WTC11 (cell line): ENCODE data around the gene IQCK. TPM values are rescaled to one million over a fixed set of nuclear protein-coding genes. Genes with fewer than 3 reads are reported as not detected.

ENCODE experiments used
- ATAC-seq: fragments of 200-7000 bp; cut with Tn5 transposase; 2 replicates; pipeline ENCODE4 v1.10.0; 2021; ENCODE audit warnings: mild to moderate bottlenecking, moderate library complexity
- CTCF ChIA-PET: fragments of 300-600 bp; sonication (Branson Sonifier 250); formaldehyde crosslinking; loops from one replicate; lab custom pipeline; 2021; ENCODE audit warnings: antibody characterized with exemption; lab: Charles Lee
- POLR2A ChIA-PET: fragments of 350-600 bp; sonication (Branson Sonifier 250); formaldehyde crosslinking; loops from one replicate; lab custom pipeline; 2021; ENCODE audit warnings: antibody characterized with exemption; lab: Charles Lee
- DNase-seq: peaks from one replicate; pipeline ENCODE4 v3.0.0; 2021; ENCODE audit warnings: low spot score
- H3K27ac Mint-ChIP-seq: 2 replicates; pipeline ENCODE4 v1.8.0; 2021; ENCODE audit warnings: mixed read lengths
- H3K27me3 Mint-ChIP-seq: 2 replicates; pipeline ENCODE4 v1.8.0; 2021; ENCODE audit warnings: low read depth, mild to moderate bottlenecking, moderate library complexity, mixed read lengths
- H3K36me3 Mint-ChIP-seq: 2 replicates; pipeline ENCODE4 v1.8.0; 2021; ENCODE audit warnings: mixed read lengths
- H3K4me1 Mint-ChIP-seq: 2 replicates; pipeline ENCODE4 v1.8.0; 2022; ENCODE audit warnings: mixed read lengths
- H3K4me3 Mint-ChIP-seq: 2 replicates; pipeline ENCODE4 v1.8.0; 2021; ENCODE audit warnings: mild to moderate bottlenecking, moderate library complexity, mixed read lengths
- H3K9me3 Mint-ChIP-seq: 2 replicates; pipeline ENCODE4 v1.8.0; 2021; ENCODE audit warnings: mixed read lengths
- ATF1 ChIP-seq: sonication (generic); formaldehyde crosslinking; IDR thresholded peaks from 2 replicates; pipeline ENCODE4 v1.8.1; 2023; ENCODE audit warnings: mild to moderate bottlenecking, moderate library complexity, missing genetic modification reagents
- ESRRA ChIP-seq: sonication (generic); formaldehyde crosslinking; IDR thresholded peaks from 2 replicates; pipeline ENCODE4 v1.8.1; 2022; ENCODE audit warnings: mild to moderate bottlenecking, missing genetic modification reagents, borderline replicate concordance
- FOXK1 ChIP-seq: sonication (generic); formaldehyde crosslinking; IDR thresholded peaks from 2 replicates; pipeline ENCODE4 v1.8.0; 2022; ENCODE audit warnings: mild to moderate bottlenecking, moderate library complexity, missing genetic modification reagents
- GRHL2 ChIP-seq: fragments of 250-450 bp; sonication (Bioruptor Pico); IDR thresholded peaks from 2 replicates; pipeline ENCODE4 v1.8.0; 2022; ENCODE audit warnings: mild to moderate bottlenecking, moderate library complexity; ENCODE audit not compliant: insufficient replicate concordance, severe bottlenecking
- MXD4 ChIP-seq: fragments of 250-450 bp; sonication (Bioruptor Pico); IDR thresholded peaks from 2 replicates; pipeline ENCODE4 v1.8.0; 2021; ENCODE audit warnings: mild to moderate bottlenecking, moderate library complexity, borderline replicate concordance
- MYBL2 ChIP-seq: sonication (generic); formaldehyde crosslinking; IDR thresholded peaks from 2 replicates; pipeline ENCODE4 v1.8.1; 2023; ENCODE audit warnings: mild to moderate bottlenecking, moderate library complexity, missing genetic modification reagents
- NR1H2 ChIP-seq: sonication (generic); formaldehyde crosslinking; IDR thresholded peaks from 2 replicates; pipeline ENCODE4 v1.9.0; 2021; ENCODE audit warnings: mild to moderate bottlenecking, moderate library complexity, missing genetic modification reagents
- NR2C2 ChIP-seq: sonication (generic); formaldehyde crosslinking; IDR thresholded peaks from 2 replicates; pipeline ENCODE4 v1.8.0; 2022; ENCODE audit warnings: mild to moderate bottlenecking, missing genetic modification reagents
- SOX15 ChIP-seq: fragments of 250-450 bp; sonication (Bioruptor Pico); IDR thresholded peaks from 2 replicates; pipeline ENCODE4 v1.9.0; 2021; ENCODE audit warnings: mild to moderate bottlenecking
- TEAD4 ChIP-seq: sonication (generic); formaldehyde crosslinking; IDR thresholded peaks from 2 replicates; pipeline ENCODE4 v1.8.0; 2022; ENCODE audit warnings: mild to moderate bottlenecking, missing genetic modification reagents
- ZNF121 ChIP-seq: sonication (generic); formaldehyde crosslinking; IDR thresholded peaks from 2 replicates; pipeline ENCODE4 v1.8.0; 2023; ENCODE audit warnings: missing genetic modification reagents
- ZNF317 ChIP-seq: sonication (generic); formaldehyde crosslinking; IDR thresholded peaks from 2 replicates; pipeline ENCODE4 v1.8.1; 2023; ENCODE audit warnings: low read depth, mild to moderate bottlenecking, moderate library complexity, missing genetic modification reagents, borderline replicate concordance
- ZNF671 ChIP-seq: fragments of 250-450 bp; sonication (Bioruptor Pico); IDR thresholded peaks from 2 replicates; pipeline ENCODE4 v1.8.0; 2021; ENCODE audit warnings: mild to moderate bottlenecking
- total RNA-seq: library from RNA; stranded (reverse); gene quantifications from 3 replicates; pipeline ENCODE4 v1.2.3, GENCODE V29; 2021
- TF ChIP-seq, protein P1 (sequence below): sonication (generic); formaldehyde crosslinking; IDR thresholded peaks from 2 replicates; pipeline ENCODE4 v1.8.1; 2023; ENCODE audit warnings: mild to moderate bottlenecking, missing genetic modification reagents
- TF ChIP-seq, protein P2 (sequence below): fragments of 250-450 bp; sonication (Bioruptor Pico); IDR thresholded peaks from 2 replicates; pipeline ENCODE4 v1.8.0; 2021; ENCODE audit warnings: mild to moderate bottlenecking
- TF ChIP-seq, protein P3 (sequence below): fragments of 250-450 bp; sonication (Bioruptor Pico); IDR thresholded peaks from 2 replicates; pipeline ENCODE4 v2.1.2; 2022; ENCODE audit warnings: mild to moderate bottlenecking, moderate library complexity
- TF ChIP-seq, protein P4 (sequence below): fragments of 250-450 bp; sonication (Bioruptor Pico); IDR thresholded peaks from 2 replicates; pipeline ENCODE4 v1.9.0; 2021; ENCODE audit warnings: mild to moderate bottlenecking, borderline replicate concordance
- TF ChIP-seq, protein P5 (sequence below): fragments of 250-450 bp; sonication (Bioruptor Pico); conservative IDR thresholded peaks from 2 replicates; pipeline ENCODE4 v1.9.0; 2021; ENCODE audit warnings: mild to moderate bottlenecking
- TF ChIP-seq, protein P6 (sequence below): sonication (generic); formaldehyde crosslinking; conservative IDR thresholded peaks from 2 replicates; pipeline ENCODE4 v1.8.1; 2023; ENCODE audit warnings: mild to moderate bottlenecking, low read depth, missing genetic modification reagents, moderate library complexity

The IQCK gene
- total RNA-seq, 1 experiment from 2014 or later: 5.8 TPM

DNA sequence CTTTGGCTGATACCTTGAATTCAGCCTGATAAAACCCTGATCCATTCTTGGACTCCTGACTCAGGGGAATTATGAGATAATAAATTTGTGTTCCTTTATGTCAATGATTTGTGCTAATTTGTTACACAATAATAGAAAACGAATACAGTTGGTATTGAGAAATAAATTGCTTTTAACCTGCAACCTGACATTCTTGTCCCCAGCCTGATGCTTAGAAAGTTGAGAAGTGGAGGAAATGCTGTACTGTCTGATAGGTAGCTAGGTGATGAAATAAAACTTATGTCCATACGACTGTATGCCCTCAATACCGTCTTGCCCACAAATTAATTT lies 10.5 kb downstream of the IQCK start:
- Mint-ChIP-seq H3K4me1 (peaks cover 6% of the 10 kb centered on the region), H3K36me3 (peaks cover 5% of the 10 kb centered on the region), H3K4me3 (no peak overlapping the region), H3K27ac (no peak overlapping the region), H3K9me3 (no peaks in the 10 kb centered on the region), H3K27me3 (no peaks in the 10 kb centered on the region)
- no peak for ATAC-seq
- ChIA-PET CTCF (no interaction called here), POLR2A (interaction anchor here (1.4 kb wide), 1 partner anchor 154 kb away, joined by 3 read pairs; no protein-coding TSS in a partner anchor)
- DNase-seq: no peak
- no peak for TF ChIP-seq MXD4 (CRISPR knock-in tag)
- no peak for TF ChIP-seq ESRRA
- TF ChIP-seq, protein P1, sequence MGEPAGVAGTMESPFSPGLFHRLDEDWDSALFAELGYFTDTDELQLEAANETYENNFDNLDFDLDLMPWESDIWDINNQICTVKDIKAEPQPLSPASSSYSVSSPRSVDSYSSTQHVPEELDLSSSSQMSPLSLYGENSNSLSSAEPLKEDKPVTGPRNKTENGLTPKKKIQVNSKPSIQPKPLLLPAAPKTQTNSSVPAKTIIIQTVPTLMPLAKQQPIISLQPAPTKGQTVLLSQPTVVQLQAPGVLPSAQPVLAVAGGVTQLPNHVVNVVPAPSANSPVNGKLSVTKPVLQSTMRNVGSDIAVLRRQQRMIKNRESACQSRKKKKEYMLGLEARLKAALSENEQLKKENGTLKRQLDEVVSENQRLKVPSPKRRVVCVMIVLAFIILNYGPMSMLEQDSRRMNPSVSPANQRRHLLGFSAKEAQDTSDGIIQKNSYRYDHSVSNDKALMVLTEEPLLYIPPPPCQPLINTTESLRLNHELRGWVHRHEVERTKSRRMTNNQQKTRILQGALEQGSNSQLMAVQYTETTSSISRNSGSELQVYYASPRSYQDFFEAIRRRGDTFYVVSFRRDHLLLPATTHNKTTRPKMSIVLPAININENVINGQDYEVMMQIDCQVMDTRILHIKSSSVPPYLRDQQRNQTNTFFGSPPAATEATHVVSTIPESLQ (CRISPR knock-in tag): no peak
- TF ChIP-seq ZNF671 (CRISPR knock-in tag): no peak
- TF ChIP-seq ATF1 (CRISPR knock-in tag): no peak
- TF ChIP-seq, protein P2, sequence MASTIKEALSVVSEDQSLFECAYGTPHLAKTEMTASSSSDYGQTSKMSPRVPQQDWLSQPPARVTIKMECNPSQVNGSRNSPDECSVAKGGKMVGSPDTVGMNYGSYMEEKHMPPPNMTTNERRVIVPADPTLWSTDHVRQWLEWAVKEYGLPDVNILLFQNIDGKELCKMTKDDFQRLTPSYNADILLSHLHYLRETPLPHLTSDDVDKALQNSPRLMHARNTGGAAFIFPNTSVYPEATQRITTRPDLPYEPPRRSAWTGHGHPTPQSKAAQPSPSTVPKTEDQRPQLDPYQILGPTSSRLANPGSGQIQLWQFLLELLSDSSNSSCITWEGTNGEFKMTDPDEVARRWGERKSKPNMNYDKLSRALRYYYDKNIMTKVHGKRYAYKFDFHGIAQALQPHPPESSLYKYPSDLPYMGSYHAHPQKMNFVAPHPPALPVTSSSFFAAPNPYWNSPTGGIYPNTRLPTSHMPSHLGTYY: no peak
- no peak for TF ChIP-seq SOX15 (CRISPR knock-in tag)
- TF ChIP-seq, protein P3, sequence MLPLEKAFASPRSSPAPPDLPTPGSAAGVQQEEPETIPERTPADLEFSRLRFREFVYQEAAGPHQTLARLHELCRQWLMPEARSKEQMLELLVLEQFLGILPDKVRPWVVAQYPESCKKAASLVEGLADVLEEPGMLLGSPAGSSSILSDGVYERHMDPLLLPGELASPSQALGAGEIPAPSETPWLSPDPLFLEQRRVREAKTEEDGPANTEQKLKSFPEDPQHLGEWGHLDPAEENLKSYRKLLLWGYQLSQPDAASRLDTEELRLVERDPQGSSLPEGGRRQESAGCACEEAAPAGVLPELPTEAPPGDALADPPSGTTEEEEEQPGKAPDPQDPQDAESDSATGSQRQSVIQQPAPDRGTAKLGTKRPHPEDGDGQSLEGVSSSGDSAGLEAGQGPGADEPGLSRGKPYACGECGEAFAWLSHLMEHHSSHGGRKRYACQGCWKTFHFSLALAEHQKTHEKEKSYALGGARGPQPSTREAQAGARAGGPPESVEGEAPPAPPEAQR (CRISPR knock-in tag): no peak

DNA sequence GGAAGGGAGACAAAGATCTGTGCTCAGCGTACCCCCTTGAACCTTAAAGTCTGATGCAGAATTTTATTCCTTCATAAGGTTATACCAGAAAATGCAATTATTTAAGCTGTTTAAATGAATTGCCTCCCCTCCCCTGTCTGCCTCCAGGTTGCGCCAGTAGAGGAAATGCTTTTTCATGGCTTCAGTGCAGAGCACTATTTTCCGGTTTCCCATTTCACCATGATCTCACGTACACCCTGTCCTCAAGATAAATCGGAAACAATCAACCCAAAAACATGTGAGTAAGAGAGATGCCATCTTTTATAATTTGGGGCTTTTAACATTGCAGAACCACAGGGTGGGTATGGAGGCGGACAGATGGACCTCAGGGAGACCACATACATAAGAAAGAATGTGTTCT lies 15.5 kb downstream of the IQCK start:
- POLR2A ChIA-PET: no interaction called here
- no peak for TF ChIP-seq NR2C2
- TF ChIP-seq, protein P4, sequence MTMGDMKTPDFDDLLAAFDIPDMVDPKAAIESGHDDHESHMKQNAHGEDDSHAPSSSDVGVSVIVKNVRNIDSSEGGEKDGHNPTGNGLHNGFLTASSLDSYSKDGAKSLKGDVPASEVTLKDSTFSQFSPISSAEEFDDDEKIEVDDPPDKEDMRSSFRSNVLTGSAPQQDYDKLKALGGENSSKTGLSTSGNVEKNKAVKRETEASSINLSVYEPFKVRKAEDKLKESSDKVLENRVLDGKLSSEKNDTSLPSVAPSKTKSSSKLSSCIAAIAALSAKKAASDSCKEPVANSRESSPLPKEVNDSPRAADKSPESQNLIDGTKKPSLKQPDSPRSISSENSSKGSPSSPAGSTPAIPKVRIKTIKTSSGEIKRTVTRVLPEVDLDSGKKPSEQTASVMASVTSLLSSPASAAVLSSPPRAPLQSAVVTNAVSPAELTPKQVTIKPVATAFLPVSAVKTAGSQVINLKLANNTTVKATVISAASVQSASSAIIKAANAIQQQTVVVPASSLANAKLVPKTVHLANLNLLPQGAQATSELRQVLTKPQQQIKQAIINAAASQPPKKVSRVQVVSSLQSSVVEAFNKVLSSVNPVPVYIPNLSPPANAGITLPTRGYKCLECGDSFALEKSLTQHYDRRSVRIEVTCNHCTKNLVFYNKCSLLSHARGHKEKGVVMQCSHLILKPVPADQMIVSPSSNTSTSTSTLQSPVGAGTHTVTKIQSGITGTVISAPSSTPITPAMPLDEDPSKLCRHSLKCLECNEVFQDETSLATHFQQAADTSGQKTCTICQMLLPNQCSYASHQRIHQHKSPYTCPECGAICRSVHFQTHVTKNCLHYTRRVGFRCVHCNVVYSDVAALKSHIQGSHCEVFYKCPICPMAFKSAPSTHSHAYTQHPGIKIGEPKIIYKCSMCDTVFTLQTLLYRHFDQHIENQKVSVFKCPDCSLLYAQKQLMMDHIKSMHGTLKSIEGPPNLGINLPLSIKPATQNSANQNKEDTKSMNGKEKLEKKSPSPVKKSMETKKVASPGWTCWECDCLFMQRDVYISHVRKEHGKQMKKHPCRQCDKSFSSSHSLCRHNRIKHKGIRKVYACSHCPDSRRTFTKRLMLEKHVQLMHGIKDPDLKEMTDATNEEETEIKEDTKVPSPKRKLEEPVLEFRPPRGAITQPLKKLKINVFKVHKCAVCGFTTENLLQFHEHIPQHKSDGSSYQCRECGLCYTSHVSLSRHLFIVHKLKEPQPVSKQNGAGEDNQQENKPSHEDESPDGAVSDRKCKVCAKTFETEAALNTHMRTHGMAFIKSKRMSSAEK (CRISPR knock-in tag): no peak
- TF ChIP-seq, protein P3 (CRISPR knock-in tag): no peak
- TF ChIP-seq TEAD4 (CRISPR knock-in tag): no peak
- TF ChIP-seq NR1H2 (CRISPR knock-in tag): no peak
- TF ChIP-seq, protein P5, sequence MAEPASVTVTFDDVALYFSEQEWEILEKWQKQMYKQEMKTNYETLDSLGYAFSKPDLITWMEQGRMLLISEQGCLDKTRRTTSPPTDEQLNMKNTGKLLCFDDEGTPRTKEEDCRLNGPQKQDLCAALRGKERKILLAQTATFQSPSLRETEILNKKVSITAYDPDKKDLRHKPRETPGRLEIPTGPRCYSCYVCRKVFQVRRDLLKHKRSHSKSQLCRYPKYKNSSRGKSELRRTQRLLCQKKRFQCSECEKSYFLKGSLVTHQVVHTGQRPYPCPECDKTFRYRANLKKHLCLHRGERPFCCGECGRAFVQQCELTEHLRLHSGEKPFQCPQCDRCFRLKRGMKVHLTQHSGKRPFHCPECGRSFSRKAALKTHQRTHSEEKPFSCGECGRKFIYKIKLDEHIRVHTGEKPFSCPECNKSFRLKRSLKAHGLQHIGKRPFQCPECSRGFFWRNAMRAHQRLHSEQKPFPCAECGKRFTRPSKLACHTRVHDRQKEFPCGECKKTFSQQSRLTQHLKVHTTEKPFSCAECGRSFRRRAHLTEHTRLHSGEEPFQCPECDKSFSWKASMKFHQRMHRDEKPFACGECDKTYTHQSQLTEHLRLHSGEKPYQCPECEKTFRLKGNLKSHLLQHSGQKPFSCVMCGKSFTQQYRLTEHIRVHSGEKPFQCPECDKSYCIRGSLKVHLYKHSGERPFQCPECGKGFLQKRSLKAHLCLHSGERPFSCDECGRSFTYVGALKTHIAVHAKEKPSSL (CRISPR knock-in tag): no peak
- TF ChIP-seq ZNF317 (CRISPR knock-in tag): no peak
- TF ChIP-seq MXD4 (CRISPR knock-in tag): no peak
- TF ChIP-seq, protein P6, sequence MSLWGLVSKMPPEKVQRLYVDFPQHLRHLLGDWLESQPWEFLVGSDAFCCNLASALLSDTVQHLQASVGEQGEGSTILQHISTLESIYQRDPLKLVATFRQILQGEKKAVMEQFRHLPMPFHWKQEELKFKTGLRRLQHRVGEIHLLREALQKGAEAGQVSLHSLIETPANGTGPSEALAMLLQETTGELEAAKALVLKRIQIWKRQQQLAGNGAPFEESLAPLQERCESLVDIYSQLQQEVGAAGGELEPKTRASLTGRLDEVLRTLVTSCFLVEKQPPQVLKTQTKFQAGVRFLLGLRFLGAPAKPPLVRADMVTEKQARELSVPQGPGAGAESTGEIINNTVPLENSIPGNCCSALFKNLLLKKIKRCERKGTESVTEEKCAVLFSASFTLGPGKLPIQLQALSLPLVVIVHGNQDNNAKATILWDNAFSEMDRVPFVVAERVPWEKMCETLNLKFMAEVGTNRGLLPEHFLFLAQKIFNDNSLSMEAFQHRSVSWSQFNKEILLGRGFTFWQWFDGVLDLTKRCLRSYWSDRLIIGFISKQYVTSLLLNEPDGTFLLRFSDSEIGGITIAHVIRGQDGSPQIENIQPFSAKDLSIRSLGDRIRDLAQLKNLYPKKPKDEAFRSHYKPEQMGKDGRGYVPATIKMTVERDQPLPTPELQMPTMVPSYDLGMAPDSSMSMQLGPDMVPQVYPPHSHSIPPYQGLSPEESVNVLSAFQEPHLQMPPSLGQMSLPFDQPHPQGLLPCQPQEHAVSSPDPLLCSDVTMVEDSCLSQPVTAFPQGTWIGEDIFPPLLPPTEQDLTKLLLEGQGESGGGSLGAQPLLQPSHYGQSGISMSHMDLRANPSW (CRISPR knock-in tag): no peak
- TF ChIP-seq FOXK1: no peak
- no peak for TF ChIP-seq MYBL2 (CRISPR knock-in tag)
- TF ChIP-seq GRHL2 (CRISPR knock-in tag): no peak
- TF ChIP-seq ZNF121: no peak
- no peak for TF ChIP-seq SOX15 (CRISPR knock-in tag)

More for the DNA sequence above, 15.5 kb downstream of the IQCK start:
- H3K36me3 Mint-ChIP-seq: peaks cover 11% of the 10 kb centered on the region
- ATAC-seq (no peak), DNase-seq (no peak)
- no peak overlapping the region for H3K27ac Mint-ChIP-seq
- peaks cover 14% of the 10 kb centered on the region for H3K4me1 Mint-ChIP-seq
- no peak overlapping the region for H3K4me3 Mint-ChIP-seq
- no peaks in the 10 kb centered on the region for H3K27me3 Mint-ChIP-seq
- no peaks in the 10 kb centered on the region for H3K9me3 Mint-ChIP-seq
- CTCF ChIA-PET: no interaction called here
